Caco-2 (cell line): ENCODE data around the gene PHLPP1. TPM values are rescaled to one million over a fixed set of nuclear protein-coding genes. Genes with fewer than 3 reads are reported as not detected.

Experiments
- BruUV-seq: library from RNA; stranded (reverse); fragments of 400-500 nt; replicated peaks from 2 replicates; lab custom pipeline; 2021; lab: Mats Ljungman, UMichigan
- CTCF ChIA-PET: fragments of 300-600 bp; sonication (Branson Sonifier 250); formaldehyde crosslinking; loops from one replicate; lab custom pipeline; 2022; ENCODE audit warnings: antibody characterized with exemption; lab: Charles Lee
- POLR2A ChIA-PET: fragments of 300-600 bp; sonication (Branson Sonifier 250); formaldehyde crosslinking; loops from one replicate; lab custom pipeline; 2022; ENCODE audit warnings: antibody characterized with exemption; lab: Charles Lee
- DNase-seq, 2 experiments: peaks; one replicate each; pipeline versions ENCODE4 v3.0.0 to v3.0.0-alpha.2; 2020 to 2022
- H3K27me3 ChIP-seq: replicated peaks from 2 replicates; pipeline ENCODE4 v1.6.0; 2011; ENCODE audit warnings: low read length; ENCODE audit not compliant: control insufficient read depth, insufficient read depth
- H3K36me3 ChIP-seq: 2 replicates; pipeline ENCODE4 v1.5.1; 2011; ENCODE audit warnings: low read length; ENCODE audit not compliant: control insufficient read depth, insufficient read depth
- H3K4me1 ChIP-seq: fragments of 250-450 bp; sonication (Bioruptor Pico); 2 replicates; pipeline ENCODE4 v1.5.1; 2020; ENCODE audit warnings: mild to moderate bottlenecking
- H3K4me3 ChIP-seq: 2 replicates; pipeline ENCODE4 v1.5.1; 2011; ENCODE audit warnings: low read depth, mild to moderate bottlenecking, control low read depth, low read length
- H3K9me3 ChIP-seq: fragments of 250-450 bp; sonication (Bioruptor Pico); 2 replicates; pipeline ENCODE4 v1.5.1; 2020; ENCODE audit warnings: mild to moderate bottlenecking, moderate library complexity
- H3K27ac Mint-ChIP-seq: one replicate; pipeline ENCODE4 v1.8.0; 2022; ENCODE audit warnings: mixed read lengths; ENCODE audit not compliant: unreplicated experiment
- H3K27me3 Mint-ChIP-seq: one replicate; pipeline ENCODE4 v1.8.0; 2022; ENCODE audit warnings: mixed read lengths; ENCODE audit not compliant: insufficient read depth, unreplicated experiment
- H3K36me3 Mint-ChIP-seq: one replicate; pipeline ENCODE4 v1.8.0; 2022; ENCODE audit warnings: mild to moderate bottlenecking, mixed read lengths; ENCODE audit not compliant: insufficient read depth, unreplicated experiment
- H3K4me1 Mint-ChIP-seq: one replicate; pipeline ENCODE4 v1.8.0; 2022; ENCODE audit warnings: low read depth, mixed read lengths; ENCODE audit not compliant: unreplicated experiment
- H3K4me3 Mint-ChIP-seq: one replicate; pipeline ENCODE4 v1.8.0; 2022; ENCODE audit warnings: mild to moderate bottlenecking, moderate library complexity, mixed read lengths; ENCODE audit not compliant: unreplicated experiment
- H3K9me3 Mint-ChIP-seq: one replicate; pipeline ENCODE4 v1.8.0; 2022; ENCODE audit warnings: mixed read lengths; ENCODE audit not compliant: unreplicated experiment
- intact Hi-C: fragments of 100-400 bp; cut with micrococcal nuclease; formaldehyde crosslinking; loops from one replicate; pipeline ENCODE4 v1.10.0; 2022; ENCODE audit not compliant: unreplicated experiment
- total RNA-seq: library from RNA; stranded (reverse); gene quantifications from 2 replicates; pipeline ENCODE4 v1.2.3, GENCODE V29; 2022
- TF ChIP-seq, protein P1 (sequence below), 2 experiments: fragments of 200-600 bp in 1 of 2; IDR thresholded peaks; 1 replicate in 1 of 2; 2 replicates in 1 of 2; pipeline versions ENCODE4 v1.5.1 to v1.8.0; 2011 to 2022; ENCODE audit warnings: antibody characterized with exemption in 1 of 2, control low read depth in 1 of 2, inconsistent platforms in 1 of 2, low read depth in 1 of 2, low read length in 1 of 2, mild to moderate bottlenecking in 1 of 2, moderate library complexity in 1 of 2; ENCODE audit not compliant: insufficient read depth in 1 of 2, severe bottlenecking in 1 of 2, unreplicated experiment in 1 of 2

The PHLPP1 gene
- total RNA-seq, 1 experiment from 2014 or later, result 20.1 TPM

DNA sequence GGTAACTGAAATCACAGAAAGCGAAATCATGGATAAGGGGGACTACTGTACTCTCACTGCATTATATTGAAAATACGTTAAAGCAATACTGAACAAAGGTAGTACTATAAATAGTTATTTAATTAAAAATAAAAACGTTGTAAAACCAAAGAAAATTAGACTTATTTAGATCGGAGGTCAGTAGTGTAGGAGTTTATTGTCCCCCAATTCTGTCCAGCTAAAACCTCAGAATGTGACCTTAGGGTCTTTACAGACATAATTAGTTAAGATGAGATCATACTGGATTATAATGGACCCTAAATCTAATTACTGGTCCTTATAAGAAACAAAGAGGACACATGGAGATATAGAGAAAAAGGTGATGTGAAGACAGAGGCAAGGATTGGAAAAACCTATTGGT is 95.3 kb downstream of the PHLPP1 start:
- peaks cover 54% of the 10 kb centered on the region for H3K4me1 ChIP-seq
- no peak overlapping the region for H3K4me3 ChIP-seq
- H3K36me3 Mint-ChIP-seq, result peaks cover 4% of the 10 kb centered on the region
- no peaks in the 10 kb centered on the region for H3K9me3 Mint-ChIP-seq
- BruUV-seq, result no TSS peak
- no peaks in the 10 kb centered on the region for H3K27me3 Mint-ChIP-seq
- no peaks in the 10 kb centered on the region for H3K36me3 ChIP-seq
- ChIA-PET CTCF (interaction anchor here (0.6 kb wide), 1 partner anchor 95 kb away, joined by 3 read pairs; the partner anchor contains the start of gene PHLPP1), POLR2A (no interaction called here)
- peak overlapping the region; percentile 86 for H3K27ac Mint-ChIP-seq
- DNase-seq, result no peak
- no peaks in the 10 kb centered on the region for H3K9me3 ChIP-seq
- H3K4me3 Mint-ChIP-seq, result no peak overlapping the region
- TF ChIP-seq, protein P1, sequence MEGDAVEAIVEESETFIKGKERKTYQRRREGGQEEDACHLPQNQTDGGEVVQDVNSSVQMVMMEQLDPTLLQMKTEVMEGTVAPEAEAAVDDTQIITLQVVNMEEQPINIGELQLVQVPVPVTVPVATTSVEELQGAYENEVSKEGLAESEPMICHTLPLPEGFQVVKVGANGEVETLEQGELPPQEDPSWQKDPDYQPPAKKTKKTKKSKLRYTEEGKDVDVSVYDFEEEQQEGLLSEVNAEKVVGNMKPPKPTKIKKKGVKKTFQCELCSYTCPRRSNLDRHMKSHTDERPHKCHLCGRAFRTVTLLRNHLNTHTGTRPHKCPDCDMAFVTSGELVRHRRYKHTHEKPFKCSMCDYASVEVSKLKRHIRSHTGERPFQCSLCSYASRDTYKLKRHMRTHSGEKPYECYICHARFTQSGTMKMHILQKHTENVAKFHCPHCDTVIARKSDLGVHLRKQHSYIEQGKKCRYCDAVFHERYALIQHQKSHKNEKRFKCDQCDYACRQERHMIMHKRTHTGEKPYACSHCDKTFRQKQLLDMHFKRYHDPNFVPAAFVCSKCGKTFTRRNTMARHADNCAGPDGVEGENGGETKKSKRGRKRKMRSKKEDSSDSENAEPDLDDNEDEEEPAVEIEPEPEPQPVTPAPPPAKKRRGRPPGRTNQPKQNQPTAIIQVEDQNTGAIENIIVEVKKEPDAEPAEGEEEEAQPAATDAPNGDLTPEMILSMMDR (IDR thresholded peaks at IDR 0.05; ENCODE audit: insufficient read depth in 1 of 2, low read depth in 1 of 2, low read length in 1 of 2, severe bottlenecking in 1 of 2, unreplicated experiment in 1 of 2), result no peak
- H3K27me3 ChIP-seq, result no peaks in the 10 kb centered on the region
- intact Hi-C loops, result loop anchor here (5.0 kb wide), 1 partner anchor 77 kb away; no protein-coding TSS in a partner anchor
- H3K4me1 Mint-ChIP-seq, result peaks cover 21% of the 10 kb centered on the region

- Mint-ChIP-seq H3K27ac (peak overlapping the region; percentile 86), H3K9me3 (no peaks in the 10 kb centered on the region), H3K27me3 (no peaks in the 10 kb centered on the region), H3K4me3 (peak overlapping the region; percentile 33), H3K36me3 (peaks cover 4% of the 10 kb centered on the region), H3K4me1 (peaks cover 21% of the 10 kb centered on the region)
- TSS peak; percentile 77 for BruUV-seq
- no peaks in the 10 kb centered on the region for H3K27me3 ChIP-seq
- intact Hi-C loops, result loop anchor here (5.0 kb wide), 1 partner anchor 76 kb away; no protein-coding TSS in a partner anchor
- DNase-seq, result no peak
- H3K4me1 ChIP-seq, result peaks cover 57% of the 10 kb centered on the region
- H3K9me3 ChIP-seq, result no peaks in the 10 kb centered on the region
- no peaks in the 10 kb centered on the region for H3K36me3 ChIP-seq
- no peak overlapping the region for H3K4me3 ChIP-seq
- POLR2A ChIA-PET, result interaction anchor here (0.6 kb wide), 1 partner anchor 283 kb away, joined by 3 read pairs; no protein-coding TSS in a partner anchor
- TF ChIP-seq, protein P1 (IDR thresholded peaks at IDR 0.05; ENCODE audit: insufficient read depth in 1 of 2, low read depth in 1 of 2, low read length in 1 of 2, severe bottlenecking in 1 of 2, unreplicated experiment in 1 of 2), result no peak
- CTCF ChIA-PET, result interaction anchor here (0.8 to 1.1 kb wide), 2 partner anchors 11 to 97 kb away, joined by 3 to 7 read pairs; partner anchors contain the start of gene PHLPP1
These were observed 96.3 kb downstream of the PHLPP1 start for GRCh38 chr18:62811674-62812073.

GRCh38 chr18:62812242-62812641 is 96.9 kb downstream of the PHLPP1 start:
- H3K36me3 Mint-ChIP-seq, result peaks cover 4% of the 10 kb centered on the region
- TF ChIP-seq, protein P1 (IDR thresholded peaks at IDR 0.05; ENCODE audit: insufficient read depth in 1 of 2, low read depth in 1 of 2, low read length in 1 of 2, severe bottlenecking in 1 of 2, unreplicated experiment in 1 of 2), result no peak
- intact Hi-C loops, result loop anchor here (5.0 kb wide), 1 partner anchor 75 kb away; no protein-coding TSS in a partner anchor
- peak overlapping the region; percentile 33 for H3K4me3 Mint-ChIP-seq
- H3K9me3 Mint-ChIP-seq, result no peaks in the 10 kb centered on the region
- Histone ChIP-seq H3K4me1 (peaks cover 57% of the 10 kb centered on the region), H3K9me3 (no peaks in the 10 kb centered on the region), H3K27me3 (no peaks in the 10 kb centered on the region), H3K4me3 (no peak overlapping the region), H3K36me3 (no peaks in the 10 kb centered on the region)
- H3K27me3 Mint-ChIP-seq, result no peaks in the 10 kb centered on the region
- CTCF ChIA-PET, result interaction anchor here (0.8 to 1.1 kb wide), 2 partner anchors 12 to 97 kb away, joined by 3 to 7 read pairs; partner anchors contain the start of gene PHLPP1
- peak; percentile 15 to 47 for DNase-seq
- POLR2A ChIA-PET, result interaction anchor here (0.7 kb wide), 2 partner anchors 21 to 97 kb away, joined by 3 to 5 read pairs; no protein-coding TSS in a partner anchor
- BruUV-seq, result no TSS peak
- peaks cover 21% of the 10 kb centered on the region for H3K4me1 Mint-ChIP-seq
- H3K27ac Mint-ChIP-seq, result peak overlapping the region; percentile 86
